Activated CD4-positive, alpha-beta T cell treated with anti-CD3 and anti-CD28 coated beads, Interleukin-10, Interleukin-2, amounts not matched to agents 100 ng/mL and 50 ng/mL, durations not matched to agents 16 hours and 8 hours (primary cell): ENCODE results near the gene GK2.

Experiments
- DNase-seq: peaks from one replicate; pipeline ENCODE4 v3.0.0-alpha.2; 2020

The GK2 gene

GRCh38 chr4:79408063-79408462 is at the start of gene GK2:
Gene GK2, minus strand, starts transcription at chr4:79408228. Its CDS starts 28 bp downstream, at chr4:79408200.
- no peak for DNase-seq

DNA sequence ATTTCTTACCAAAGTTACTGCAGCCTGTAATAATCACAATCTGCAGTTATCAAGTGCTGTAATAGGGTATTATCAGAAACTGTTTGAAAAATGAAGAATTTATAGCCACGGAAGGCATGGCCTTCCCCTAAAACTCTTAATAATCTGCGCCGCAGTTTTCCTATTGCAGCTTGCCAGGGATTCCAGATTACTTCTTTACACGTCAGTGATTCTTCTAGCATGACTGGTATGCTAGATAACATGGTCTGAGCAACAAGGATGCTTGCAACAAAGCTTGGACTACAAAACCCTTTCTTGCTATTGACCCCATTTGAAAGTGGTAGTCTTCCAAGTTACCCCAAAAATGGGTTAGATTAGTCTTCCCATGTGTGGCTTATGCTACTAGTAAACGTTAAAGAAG is 47.2 kb upstream of the GK2 start:
- no peak for DNase-seq

DNA sequence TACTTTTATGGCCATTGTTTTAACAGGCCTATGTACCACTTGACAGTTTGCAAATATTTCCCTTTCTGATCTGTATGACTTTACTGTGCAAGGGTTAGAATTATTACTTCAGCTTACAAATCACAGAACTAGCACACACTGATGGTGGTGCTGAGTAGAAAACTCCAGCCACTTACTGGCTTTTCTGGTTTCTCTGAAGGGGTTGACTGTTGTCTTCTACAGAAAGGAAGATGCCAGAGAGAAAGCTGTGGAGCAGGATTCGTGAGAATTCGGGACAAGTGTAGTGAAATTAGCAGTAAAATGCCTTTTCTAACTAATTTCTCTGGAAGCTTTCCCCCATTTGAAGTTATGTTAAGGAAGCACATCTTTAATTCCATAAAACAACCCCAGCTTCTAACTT is 46.6 kb upstream of the GK2 start:
- DNase-seq, result no peak

DNA sequence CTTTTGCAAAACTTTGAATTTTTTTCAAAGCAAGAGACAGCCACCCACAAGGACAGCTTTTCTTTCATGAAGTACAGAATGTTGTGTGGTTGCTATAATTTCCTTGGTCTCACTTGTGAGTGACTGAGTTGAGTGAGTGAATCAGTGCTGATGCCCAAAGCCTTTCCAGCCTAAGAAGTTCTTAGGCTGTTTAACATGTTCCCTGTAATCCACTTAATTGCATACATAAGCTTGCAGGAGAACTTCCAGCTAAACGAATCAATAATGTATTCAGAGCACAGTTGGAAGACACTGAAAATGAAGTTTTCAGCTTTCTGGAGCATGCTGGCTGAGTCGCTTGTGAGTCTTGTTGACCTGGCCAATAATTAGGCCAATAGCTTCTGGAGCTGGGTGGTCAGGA is 42.0 kb upstream of the GK2 start:
- DNase-seq, result no peak

DNA sequence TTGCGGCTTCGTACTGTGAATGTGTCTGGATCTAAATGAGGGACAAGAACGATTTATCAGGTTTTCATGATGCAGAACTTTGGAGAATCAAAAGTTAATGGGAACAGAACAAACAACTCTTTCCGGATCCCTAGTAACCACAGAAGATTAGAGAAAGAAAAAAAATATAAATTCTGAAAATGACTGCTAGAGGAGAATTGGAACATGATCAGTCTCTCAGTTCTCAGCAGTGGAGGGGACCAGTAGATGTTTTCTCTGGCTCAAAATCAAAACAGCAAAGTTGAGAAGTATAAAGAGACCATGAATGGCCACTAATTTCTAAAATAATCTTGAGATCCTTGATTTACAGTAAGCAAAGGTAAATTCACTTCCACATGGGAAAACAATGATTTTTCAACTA is 38.1 kb upstream of the GK2 start:
- no peak for DNase-seq

DNA sequence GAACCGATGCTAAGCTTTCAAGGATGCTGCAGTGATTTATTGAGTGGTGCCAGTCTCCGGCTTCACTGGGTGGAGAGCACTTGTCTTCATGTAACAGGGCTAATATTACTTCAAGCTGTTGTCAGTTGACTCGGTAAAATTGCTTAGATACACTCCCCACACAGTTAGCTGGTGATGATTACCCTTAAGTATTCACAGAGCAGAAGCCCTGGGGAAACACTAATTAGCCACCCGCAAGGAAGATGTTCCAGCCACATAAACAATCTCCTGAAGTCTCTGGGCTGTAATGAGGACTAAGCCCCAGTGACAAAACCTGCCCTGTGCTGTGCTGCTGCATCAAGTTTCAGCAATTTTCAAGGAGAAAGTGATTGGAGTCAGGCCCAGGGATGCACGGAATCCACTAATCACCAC is 37.3 kb upstream of the GK2 start:
- no peak for DNase-seq

DNA sequence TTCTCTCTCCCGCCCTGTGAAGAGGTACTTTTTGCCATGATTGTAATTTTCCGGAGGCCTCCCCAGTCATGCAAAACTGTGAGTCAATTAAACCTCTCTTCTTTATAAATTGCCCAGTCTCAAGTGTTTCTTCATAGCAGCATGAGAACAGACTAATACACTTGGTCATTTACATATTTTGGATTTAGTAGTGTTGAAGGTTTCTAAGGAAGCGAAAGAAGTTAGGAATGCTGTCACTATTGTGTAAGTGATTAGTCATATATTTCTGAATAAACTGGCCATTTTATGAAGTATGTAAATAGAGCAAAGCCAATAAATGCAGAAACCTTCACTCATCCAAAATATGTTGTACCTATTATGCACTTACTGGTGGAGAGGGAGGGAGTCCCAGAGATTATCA is 34.4 kb upstream of the GK2 start:
- DNase-seq, result no peak

- no peak for DNase-seq
Measured at GRCh38 chr4:79439489-79439888, 31.5 kb upstream of the GK2 start.

- DNase-seq, result no peak
Measured at GRCh38 chr4:79431839-79432238, 23.8 kb upstream of the GK2 start.

GRCh38 chr4:79429113-79429903 is 21.3 kb upstream of the GK2 start:
- no peak for DNase-seq

- no peak for DNase-seq
Measured at GRCh38 chr4:79426989-79427388, 19.0 kb upstream of the GK2 start.

- no peak for DNase-seq
Measured at GRCh38 chr4:79425586-79425985, 17.6 kb upstream of the GK2 start.

DNA sequence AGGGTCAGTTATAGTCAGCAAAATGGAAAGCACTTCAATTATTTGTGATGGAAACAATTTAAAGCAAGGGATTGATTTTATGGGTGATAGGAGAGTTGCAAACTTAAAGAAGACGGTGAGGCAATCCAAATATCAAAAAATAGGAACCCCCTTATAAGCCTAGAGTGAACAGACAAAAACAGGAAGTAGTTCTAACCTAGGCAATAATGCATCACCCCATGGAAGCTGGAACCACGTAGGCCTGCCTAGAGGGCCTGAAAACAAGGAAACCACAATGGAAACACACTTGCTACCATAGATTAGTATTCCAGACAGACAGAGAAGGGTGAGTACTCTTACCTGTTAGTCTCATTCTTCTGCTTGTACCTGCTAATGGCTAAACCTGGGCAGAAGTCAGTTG is 13.5 kb upstream of the GK2 start:
- no peak for DNase-seq

GRCh38 chr4:79413886-79414285 is 5.9 kb upstream of the GK2 start:
- no peak for DNase-seq

GRCh38 chr4:79413032-79413885 is 5.2 kb upstream of the GK2 start:
- DNase-seq, result no peak

DNA sequence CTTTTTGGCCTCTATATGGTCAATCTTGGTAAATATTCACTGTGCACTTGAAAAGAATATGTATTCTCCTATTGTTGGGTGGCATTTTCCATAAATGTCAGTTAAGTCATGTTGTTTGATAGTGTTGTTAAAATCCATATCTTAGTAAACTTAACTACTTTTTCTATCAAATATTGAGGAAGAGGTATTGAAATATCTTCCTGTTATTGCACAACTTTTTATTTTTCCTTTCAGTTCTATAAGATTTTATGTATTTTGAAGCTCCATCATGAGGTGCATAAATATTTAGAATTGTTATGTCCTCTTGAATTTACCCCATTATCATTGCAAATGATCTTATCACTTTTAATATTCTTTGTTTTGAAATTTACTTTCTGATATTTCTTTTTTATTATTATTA is 3.4 kb downstream of the GK2 start:
- no peak for DNase-seq

GRCh38 chr4:79403356-79403755 is 4.7 kb downstream of the GK2 start:
- no peak for DNase-seq

- no peak for DNase-seq
Measured at GRCh38 chr4:79402332-79402851, 5.6 kb downstream of the GK2 start.

DNA sequence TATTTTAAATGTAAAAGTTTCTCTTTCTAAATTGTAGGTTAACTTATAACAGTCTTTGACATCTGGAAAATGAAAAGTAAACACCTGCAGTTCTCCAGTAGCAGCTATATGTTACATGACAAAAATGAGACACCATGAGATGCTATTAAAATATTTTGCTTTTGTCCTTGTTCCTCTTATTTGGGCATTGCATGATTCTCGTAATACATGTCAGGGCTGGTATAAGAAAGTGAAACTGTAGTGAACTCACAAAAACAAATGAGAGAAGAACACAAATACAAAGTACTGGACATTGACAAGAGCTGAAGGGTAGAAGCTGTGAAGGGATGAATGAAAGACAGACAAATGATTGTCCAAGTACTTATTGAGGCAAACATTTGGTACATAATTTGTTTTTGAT is 9.0 kb downstream of the GK2 start:
- no peak for DNase-seq

DNA sequence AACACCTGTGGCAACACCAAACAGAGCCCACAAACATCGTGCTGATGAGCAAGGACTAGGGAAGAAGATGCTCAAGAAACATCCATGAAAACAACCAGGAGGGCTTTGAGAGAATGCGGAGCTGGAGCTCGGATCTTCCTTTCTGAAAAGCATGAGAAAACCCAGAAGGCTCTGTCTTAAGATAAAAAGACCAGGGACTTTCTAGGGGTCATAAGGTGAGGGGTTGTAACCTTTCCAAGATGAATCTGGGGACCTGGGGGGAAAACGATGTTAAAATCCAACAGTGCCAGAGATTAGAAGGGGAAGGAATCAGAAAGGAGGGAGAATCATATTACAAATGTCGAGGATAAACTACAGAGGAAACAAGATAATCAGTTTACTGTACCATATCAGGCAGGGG is 10.1 kb downstream of the GK2 start:
- DNase-seq, result no peak

DNA sequence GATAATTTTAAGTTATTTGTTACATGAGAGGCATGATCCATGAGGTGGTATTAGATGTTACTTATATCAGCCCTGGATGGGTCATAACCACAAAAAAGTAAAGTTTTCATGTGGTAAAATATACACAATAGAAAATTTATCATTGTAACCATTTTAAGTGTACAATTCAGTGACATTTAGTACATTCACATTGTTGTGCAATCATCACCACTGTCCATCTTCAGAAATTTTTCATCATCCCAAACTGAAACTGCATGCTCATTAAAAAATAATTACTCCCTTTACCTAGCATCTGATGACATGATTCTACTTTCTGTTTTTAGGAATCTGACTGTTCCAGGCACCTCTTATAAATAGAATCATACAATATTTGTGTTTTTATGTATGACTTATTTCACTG is 11.2 kb downstream of the GK2 start:
- DNase-seq, result no peak

DNA sequence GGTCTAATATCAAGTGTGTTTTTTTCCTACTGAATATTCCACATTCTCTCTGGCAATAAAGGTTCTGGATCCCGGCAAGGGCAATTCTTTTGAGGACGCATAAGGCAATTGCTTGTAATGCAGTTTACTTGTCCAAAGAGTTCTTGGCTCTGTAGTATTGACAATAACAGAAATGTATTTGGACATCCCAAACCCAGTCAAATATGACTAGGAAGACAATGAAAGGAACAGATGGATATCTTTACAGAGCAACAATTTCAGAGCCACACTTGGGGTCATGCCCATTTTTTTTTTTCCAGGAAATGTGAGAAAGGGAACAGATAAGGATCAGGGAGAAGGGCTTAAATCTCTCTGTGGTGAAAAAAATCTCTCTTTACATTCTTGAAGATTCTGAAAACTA is 12.2 kb downstream of the GK2 start:
- DNase-seq, result no peak

- no peak for DNase-seq
Measured at GRCh38 chr4:79390890-79391289, 17.1 kb downstream of the GK2 start.

DNA sequence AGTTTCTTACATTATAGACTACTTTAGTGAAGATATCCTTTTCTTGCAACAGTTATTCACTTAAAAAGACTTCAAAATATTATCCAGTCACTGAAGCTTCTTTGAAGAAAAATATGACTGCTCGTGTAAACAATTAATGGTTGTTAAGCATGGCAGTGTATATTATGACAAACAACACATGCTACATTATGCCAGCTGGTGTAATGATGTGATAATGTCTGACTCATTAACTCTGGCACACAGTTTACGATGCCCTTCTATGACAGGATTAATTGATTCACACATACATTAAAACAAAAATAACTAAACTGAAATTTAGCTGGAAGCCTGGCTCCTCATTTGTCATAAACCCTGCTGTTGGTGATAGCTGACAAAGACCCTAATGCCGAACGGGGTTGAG is 22.4 kb downstream of the GK2 start:
- DNase-seq, result no peak
